K562 (cell line): Measurements from ENCODE around the gene KRT83. TPM values are rescaled to one million over a fixed set of nuclear protein-coding genes. Genes with fewer than 3 reads are reported as not detected.

ENCODE experiments used
- ATAC-seq: fragments of 200-7000 bp; cut with Tn5 transposase; 3 replicates; pipeline ENCODE4 v1.9.1; 2020; ENCODE audit warnings: moderate library complexity
- BruUV-seq: library from RNA; stranded (reverse); fragments of 400-500 nt; replicated peaks from 2 replicates; lab custom pipeline; 2021; lab: Mats Ljungman, UMichigan
- CTCF ChIA-PET: fragments of 300-600 bp; formaldehyde crosslinking; extraction: SDS; loops from one replicate; lab custom pipeline; 2021; ENCODE audit warnings: low intra/inter-chr PET ratio; lab: Yijun Ruan, JAX
- POLR2A ChIA-PET: fragments of 300-600, 350-650 bp; sonication (Branson Sonifier 250); formaldehyde crosslinking; extraction: SDS; loops from one replicate; lab custom pipeline; 2021; ENCODE audit warnings: antibody characterized with exemption, inconsistent platforms; lab: Yijun Ruan, JAX
- DNase-seq, 4 experiments: peaks; one replicate each; pipeline versions ENCODE4 v3.0.0 to v3.0.0-alpha.2; 2011 to 2018; ENCODE audit warnings: low spot score in 3 of 4, mixed read lengths in 3 of 4; ENCODE audit errors: extremely low read depth in 1 of 4
- FAIRE-seq: peaks from 2 replicates; lab custom pipeline; 2011; peaks lifted over from hg19 to GRCh38; lab: Jason Lieb, UNC
- H2AFZ ChIP-seq: 2 replicates; pipeline ENCODE4 v1.6.0; 2011; ENCODE audit warnings: low read depth, low read length, control low read depth, inconsistent platforms
- H3K27ac ChIP-seq: fragments of 200-600 bp; 3 replicates; pipeline ENCODE4 v1.8.0; 2011; ENCODE audit warnings: low read depth, mild to moderate bottlenecking, control low read depth, inconsistent platforms, low read length, moderate library complexity, mixed read lengths; ENCODE audit errors: extremely low read depth
- H3K27me3 ChIP-seq, 2 experiments: fragments of 300-600 bp in 1 of 2; 2 replicates in 1 of 2; 3 replicates in 1 of 2; pipeline versions ENCODE4 v1.6.0 to v1.8.0; 2011; ENCODE audit warnings: inconsistent platforms in 2 of 2, low read length in 2 of 2, mild to moderate bottlenecking in 1 of 2, mixed read lengths in 1 of 2, moderate library complexity in 1 of 2; ENCODE audit not compliant: control insufficient read depth in 2 of 2, insufficient read depth in 2 of 2
- H3K36me3 ChIP-seq: fragments of 300-600 bp; 3 replicates; pipeline ENCODE4 v1.8.0; 2011; ENCODE audit warnings: mild to moderate bottlenecking, low read length, inconsistent platforms; ENCODE audit not compliant: control insufficient read depth, insufficient read depth
- H3K4me1 ChIP-seq, 2 experiments: fragments of 200-600 bp in 1 of 2; replicated peaks in 1 of 2; 2 replicates in 1 of 2; 3 replicates in 1 of 2; pipeline versions ENCODE4 v1.5.1 to v1.8.0; 2011; ENCODE audit warnings: inconsistent platforms in 2 of 2, low read length in 2 of 2, mild to moderate bottlenecking in 1 of 2, mixed read lengths in 1 of 2, moderate library complexity in 1 of 2; ENCODE audit not compliant: control insufficient read depth in 2 of 2, insufficient read depth in 2 of 2
- H3K4me2 ChIP-seq: 2 replicates; pipeline ENCODE4 v1.6.1; 2011; ENCODE audit warnings: low read length, control low read depth, inconsistent platforms, mixed read lengths; ENCODE audit not compliant: insufficient read depth
- H3K4me3 ChIP-seq: fragments of 200-600 bp; sonication (generic), shearing (Covaris generic); 2 replicates; pipeline ENCODE4 v1.5.1; 2016; ENCODE audit warnings: control low read depth, inconsistent platforms
- H3K79me2 ChIP-seq: fragments of 200-600 bp; 3 replicates; pipeline ENCODE4 v1.8.0; 2011; ENCODE audit warnings: low read length, inconsistent platforms; ENCODE audit not compliant: control insufficient read depth, insufficient read depth
- H3K9ac ChIP-seq, 2 experiments: 2 replicates each; pipeline versions ENCODE4 v1.6.0 to v1.6.1; 2011; ENCODE audit warnings: low read depth in 2 of 2, low read length in 2 of 2, control low read depth in 1 of 2, inconsistent platforms in 1 of 2, mild to moderate bottlenecking in 1 of 2, mixed read lengths in 1 of 2; ENCODE audit not compliant: insufficient read depth in 1 of 2
- H3K9me1 ChIP-seq: one replicate; pipeline ENCODE4 v1.6.0; 2011; ENCODE audit warnings: inconsistent platforms, mild to moderate bottlenecking, low read length, moderate library complexity; ENCODE audit not compliant: control insufficient read depth, insufficient read depth
- H3K9me3 ChIP-seq: replicated peaks from 2 replicates; pipeline ENCODE4 v1.5.1; 2011; ENCODE audit warnings: low read depth, low read length, inconsistent platforms; ENCODE audit not compliant: control insufficient read depth, insufficient read depth
- H4K20me1 ChIP-seq: replicated peaks from 2 replicates; pipeline ENCODE4 v1.6.1; 2011; ENCODE audit warnings: low read length, inconsistent platforms, mixed read lengths; ENCODE audit not compliant: control insufficient read depth, insufficient read depth
- BHLHE40 ChIP-seq: IDR thresholded peaks from 2 replicates; pipeline ENCODE4 v1.6.1; 2011; ENCODE audit warnings: low read length, improper control_type of control experiment
- CBX1 ChIP-seq: sonication (generic); IDR thresholded peaks from 2 replicates; pipeline ENCODE4 v1.6.1; 2016; ENCODE audit warnings: antibody characterized with exemption, low read depth, mild to moderate bottlenecking
- CHD4 ChIP-seq: fragments of 200-600 bp; sonication (generic); IDR thresholded peaks from 3 replicates; pipeline ENCODE4 v1.6.1; 2012; ENCODE audit warnings: low read depth, mild to moderate bottlenecking, mixed read lengths, low read length, inconsistent platforms; ENCODE audit not compliant: insufficient read depth, insufficient replicate concordance, poor library complexity, severe bottlenecking
- EZH2 ChIP-seq: IDR thresholded peaks from 2 replicates; pipeline ENCODE4 v1.6.1; 2012; ENCODE audit warnings: low read depth, mild to moderate bottlenecking, inconsistent platforms, low read length, borderline replicate concordance
- JUNB ChIP-seq: fragments of 450-650 bp; formaldehyde crosslinking; conservative IDR thresholded peaks from 2 replicates; pipeline ENCODE4 v1.4.0; 2020; ENCODE audit warnings: mild to moderate bottlenecking
- KDM5B ChIP-seq: fragments of 200-600 bp; sonication (generic); IDR thresholded peaks from 2 replicates; pipeline ENCODE4 v1.6.1; 2012; ENCODE audit warnings: low read depth, mild to moderate bottlenecking, moderate library complexity, low read length, control low read depth, inconsistent platforms; ENCODE audit not compliant: insufficient replicate concordance
- MECOM ChIP-seq: fragments of 250-450 bp; sonication (Bioruptor Pico); IDR thresholded peaks from 2 replicates; pipeline ENCODE4 v1.8.0; 2022; ENCODE audit warnings: inconsistent platforms
- MXI1 ChIP-seq: IDR thresholded peaks from 2 replicates; pipeline ENCODE4 v1.6.1; 2011; ENCODE audit warnings: low read depth, mild to moderate bottlenecking, improper control_type of control experiment, low read length
- PML ChIP-seq: IDR thresholded peaks from 2 replicates; pipeline ENCODE4 v1.6.1; 2012; ENCODE audit warnings: low read length, inconsistent platforms
- SMAD4 ChIP-seq: fragments of 250-450 bp; sonication (Bioruptor Pico); conservative IDR thresholded peaks from 2 replicates; pipeline ENCODE4 v1.8.0; 2021; ENCODE audit warnings: inconsistent platforms, mild to moderate bottlenecking, moderate library complexity
- ZBTB33 ChIP-seq: sonication (generic); formaldehyde crosslinking; IDR thresholded peaks from 2 replicates; pipeline ENCODE4 v1.8.1; 2023; ENCODE audit warnings: mild to moderate bottlenecking, missing genetic modification reagents
- ZNF184 ChIP-seq: sonication (generic); formaldehyde crosslinking; IDR thresholded peaks from 2 replicates; pipeline ENCODE4 v1.5.0; 2020; ENCODE audit warnings: missing genetic modification reagents
- ZNF263 ChIP-seq: sonication (generic); formaldehyde crosslinking; IDR thresholded peaks from 2 replicates; pipeline ENCODE4 v1.8.0; 2022; ENCODE audit warnings: mild to moderate bottlenecking, missing genetic modification reagents, borderline replicate concordance
- ZNF586 ChIP-seq: fragments of 450-650 bp; formaldehyde crosslinking; conservative IDR thresholded peaks from 2 replicates; pipeline ENCODE4 v1.4.0; 2020; ENCODE audit warnings: mild to moderate bottlenecking, moderate library complexity
- WGBS: fragments of 100-300 bp; shearing (Covaris generic); methylation state at CpG from one replicate; pipeline ENCODE4 v1.1.6; 2016; ENCODE audit warnings: low coverage, mixed read lengths; ENCODE audit not compliant: insufficient coverage; ENCODE audit errors: missing lambda C conversion rate; 5-methylcytosine and 5-hydroxymethylcytosine counted together
- in situ Hi-C: fragments of 300-500 bp; cut with MboI; formaldehyde crosslinking; loops from 4 replicates; pipeline ENCODE4 v1.15.0; 2018; ENCODE audit warnings: inconsistent platforms, mixed read lengths
- intact Hi-C: fragments of 100-400 bp; cut with micrococcal nuclease; formaldehyde crosslinking; loops from 2 replicates; pipeline ENCODE4 v1.14.2; 2022
- polyA plus RNA-seq, 8 experiments: library from polyadenylated mRNA; depleted of rRNA in 4 of 8; stranded (reverse) in 5 of 8; unstranded in 3 of 8; fragments of >200 nt; fragmentation: Nextera tagmentation in 2 of 8; fragmentation: Illumina TruSeq in 1 of 8; extraction: Ambion mirVana in 2 of 8; extraction: Trizol in 1 of 8; gene quantifications; 2 replicates each; pipeline versions ENCODE4 v1.2.1 to v1.2.3, GENCODE V29; 2011 to 2014; ENCODE audit warnings: inconsistent platforms in 1 of 8, missing spikeins in 1 of 8
- total RNA-seq, 7 experiments: library from RNA; depleted of rRNA in 6 of 7; stranded (reverse); fragments of >200 nt in 6 of 7; fragmentation: Illumina TruSeq in 2 of 7; extraction: Trizol in 2 of 7; gene quantifications; 2 replicates each; pipeline versions ENCODE4 v1.2.1 to v1.2.3, GENCODE V29; 2011 to 2021; ENCODE audit warnings: low replicate concordance in 1 of 7

Gene KRT83
- total and polyA plus RNA-seq, 9 of the 15 experiments (the other 6 are each of a cell fraction or from before 2014, with no cell fraction given): not detected

- no peaks in the 10 kb centered on the region for H3K9me3 ChIP-seq
- no TSS peak for BruUV-seq
- no peak for TF ChIP-seq MXI1
- TF ChIP-seq JUNB (CRISPR knock-in tag): no peak
- FAIRE-seq: no peak
- intact Hi-C loops (loop anchor here (10.0 kb wide), 1 partner anchor 205 kb away; no protein-coding TSS in a partner anchor), in situ Hi-C loops (no loop called here)
- H3K79me2 ChIP-seq: no peaks in the 10 kb centered on the region
- H3K4me3 ChIP-seq: no peak overlapping the region
- H3K9me1 ChIP-seq: no peaks in the 10 kb centered on the region
- POLR2A ChIA-PET: no interaction called here
- ATAC-seq: no peak
- H2AFZ ChIP-seq: no peak overlapping the region
- H4K20me1 ChIP-seq: peaks cover 5% of the 10 kb centered on the region; the same call in 1 of the 2 replicates
- H3K36me3 ChIP-seq: no peaks in the 10 kb centered on the region
- WGBS: 3% methylated on average over 5 of the region's 5 CpGs
- CTCF ChIA-PET: no interaction called here
- H3K27me3 ChIP-seq: peaks cover 6 to 54% of the 10 kb centered on the region in 2 experiments; a peak in 4 of 5 replicates
- no peaks in the 10 kb centered on the region for H3K4me1 ChIP-seq
- no peak overlapping the region for H3K27ac ChIP-seq
- H3K9ac ChIP-seq: no peak overlapping the region
- no peak for DNase-seq
- H3K4me2 ChIP-seq: no peak overlapping the region
These were observed 38.4 kb upstream of the KRT83 start for GRCh38 chr12:52359621-52360061.

- BruUV-seq: no TSS peak
- ChIA-PET CTCF (interaction anchor here (0.5 kb wide), 1 partner anchor 1942 kb away, joined by 3 read pairs; the partner anchor contains the start of gene NFE2), POLR2A (no interaction called here)
- no peaks in the 10 kb centered on the region for H3K9me1 ChIP-seq
- peaks cover 4 to 50% of the 10 kb centered on the region in 2 experiments; a peak in 4 of 5 replicates for H3K27me3 ChIP-seq
- H3K4me1 ChIP-seq: no peaks in the 10 kb centered on the region
- FAIRE-seq (no peak), ATAC-seq (no peak), DNase-seq (no peak)
- intact Hi-C loops: no loop called here
- in situ Hi-C loops: no loop called here
- H2AFZ ChIP-seq: no peak overlapping the region
- H3K4me3 ChIP-seq: no peak overlapping the region
- no peak overlapping the region for H3K9ac ChIP-seq
- no peak overlapping the region for H3K27ac ChIP-seq
- 4% methylated on average over 5 of the region's 5 CpGs for WGBS
- H3K9me3 ChIP-seq: no peaks in the 10 kb centered on the region
- H3K4me2 ChIP-seq: no peak overlapping the region
- H3K79me2 ChIP-seq: no peaks in the 10 kb centered on the region
- no peaks in the 10 kb centered on the region for H3K36me3 ChIP-seq
- H4K20me1 ChIP-seq: peaks cover 4% of the 10 kb centered on the region; the same call in 1 of the 2 replicates
- no peak for TF ChIP-seq EZH2
- TF ChIP-seq PML: no peak
- no peak for TF ChIP-seq ZNF263 (CRISPR knock-in tag)
- TF ChIP-seq CHD4: no peak
- no peak for TF ChIP-seq ZNF184 (CRISPR knock-in tag)
- TF ChIP-seq SMAD4 (CRISPR knock-in tag): no peak
- no peak for TF ChIP-seq MECOM (CRISPR knock-in tag)
- no peak for TF ChIP-seq KDM5B
- no peak for TF ChIP-seq ZNF586 (CRISPR knock-in tag)
- TF ChIP-seq ZBTB33 (CRISPR knock-in tag): no peak
- TF ChIP-seq CBX1: no peak
- TF ChIP-seq BHLHE40: no peak
These were observed 37.6 kb upstream of the KRT83 start for GRCh38 chr12:52358575-52359350.
